SW480 (cell line): ENCODE measurements around the gene SEPTIN5.

Experiments
- DNase-seq: peaks from one replicate; pipeline ENCODE4 v3.0.0-alpha.2; 2016; ENCODE audit warnings: low spot score

Gene SEPTIN5

GRCh38 chr22:19733755-19734154 lies 19.5 kb downstream of the SEPTIN5 start:
- DNase-seq: no peak

- no peak for DNase-seq
Measured at GRCh38 chr22:19734163-19734562, 19.9 kb downstream of the SEPTIN5 start.

GRCh38 chr22:19734837-19735382 lies 20.6 kb downstream of the SEPTIN5 start:
- no peak for DNase-seq

- DNase-seq: no peak
Measured at GRCh38 chr22:19735665-19736510, 21.6 kb downstream of the SEPTIN5 start.

GRCh38 chr22:19737846-19738663 lies 23.8 kb downstream of the SEPTIN5 start:
- DNase-seq: no peak

GRCh38 chr22:19738664-19739447 lies 24.6 kb downstream of the SEPTIN5 start:
- DNase-seq: no peak

GRCh38 chr22:19739448-19739895 lies 25.2 kb downstream of the SEPTIN5 start:
- no peak for DNase-seq

- no peak for DNase-seq
Measured at GRCh38 chr22:19739911-19740449, 25.7 kb downstream of the SEPTIN5 start.

GRCh38 chr22:19740586-19740985 lies 26.3 kb downstream of the SEPTIN5 start:
- no peak for DNase-seq

GRCh38 chr22:19741053-19741452 lies 26.8 kb downstream of the SEPTIN5 start:
- DNase-seq: no peak

- no peak for DNase-seq
Measured at GRCh38 chr22:19742160-19743066, 28.1 kb downstream of the SEPTIN5 start.

- DNase-seq: no peak
Measured at GRCh38 chr22:19743081-19743480, 28.8 kb downstream of the SEPTIN5 start.

GRCh38 chr22:19743651-19744050 lies 29.3 kb downstream of the SEPTIN5 start:
- no peak for DNase-seq

GRCh38 chr22:19744350-19745006 lies 30.2 kb downstream of the SEPTIN5 start:
- DNase-seq: no peak

- DNase-seq: no peak
Measured at GRCh38 chr22:19745155-19746101, 31.1 kb downstream of the SEPTIN5 start.

- no peak for DNase-seq
Measured at GRCh38 chr22:19746726-19747125, 32.4 kb downstream of the SEPTIN5 start.

- no peak for DNase-seq
Measured at GRCh38 chr22:19747551-19747950, 33.2 kb downstream of the SEPTIN5 start.

GRCh38 chr22:19748139-19748538 lies 33.8 kb downstream of the SEPTIN5 start:
- DNase-seq: no peak
